ENCODE measurements around the gene DCUN1D4. TPM values are rescaled to one million over a fixed set of nuclear protein-coding genes. Genes with fewer than 3 reads are reported as not detected.
A peak's percentile ranks its signal among the peaks of the same experiment; 100 is the strongest.

Gene DCUN1D4
- total RNA-seq, 2 donors from 2014 or later, result 42.0 to 51.5 TPM

DNA sequence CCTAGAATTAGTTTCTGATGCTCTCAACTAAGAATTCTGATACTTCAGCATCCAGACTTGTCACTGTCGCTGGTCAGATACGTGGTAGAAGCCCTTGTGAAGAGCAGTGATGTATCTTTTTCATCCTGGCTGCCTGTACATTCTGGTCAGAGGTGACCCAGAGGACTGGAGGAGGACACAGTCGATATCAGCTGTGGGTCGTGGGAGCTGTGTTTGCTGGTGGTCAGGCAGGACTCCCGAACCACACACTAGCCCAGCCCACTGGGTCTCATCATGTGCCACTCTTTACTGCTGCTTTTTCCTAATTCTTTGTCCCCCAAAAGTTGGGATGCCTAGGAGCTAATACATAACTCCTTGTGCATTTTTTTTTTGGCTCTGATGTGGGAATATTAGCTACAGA is 6.5 kb downstream of the DCUN1D4 start:
- Histone ChIP-seq H3K9ac (ENCODE audit: extremely low read depth, low read length, poor library complexity, severe bottlenecking) (no peak overlapping the region), H3K27me3 (ENCODE audit: control insufficient read depth, insufficient read depth, low read length, poor library complexity, severe bottlenecking) (no peaks in the 10 kb centered on the region), H3K9me3 (ENCODE audit: control insufficient read depth, low read length) (no peaks in the 10 kb centered on the region), H3K27ac (ENCODE audit: low read depth, low read length) (no peak overlapping the region), H3K36me3 (ENCODE audit: control insufficient read depth, insufficient read depth, low read length) (peaks cover 10% of the 10 kb centered on the region), H3K4me1 (ENCODE audit: control insufficient read depth, insufficient read depth, low read length) (peaks cover 9% of the 10 kb centered on the region), H3K4me3 (ENCODE audit: low read length) (no peak overlapping the region)
- Mint-ChIP-seq H3K9me3 (no peaks in the 10 kb centered on the region), H3K27ac (peak overlapping the region; percentile 50), H3K4me1 (peaks cover 38% of the 10 kb centered on the region), H3K36me3 (ENCODE audit: low read depth) (no peaks in the 10 kb centered on the region), H3K4me3 (no peak overlapping the region), H3K27me3 (ENCODE audit: insufficient read depth) (no peaks in the 10 kb centered on the region)
- TF ChIP-seq, protein P1, sequence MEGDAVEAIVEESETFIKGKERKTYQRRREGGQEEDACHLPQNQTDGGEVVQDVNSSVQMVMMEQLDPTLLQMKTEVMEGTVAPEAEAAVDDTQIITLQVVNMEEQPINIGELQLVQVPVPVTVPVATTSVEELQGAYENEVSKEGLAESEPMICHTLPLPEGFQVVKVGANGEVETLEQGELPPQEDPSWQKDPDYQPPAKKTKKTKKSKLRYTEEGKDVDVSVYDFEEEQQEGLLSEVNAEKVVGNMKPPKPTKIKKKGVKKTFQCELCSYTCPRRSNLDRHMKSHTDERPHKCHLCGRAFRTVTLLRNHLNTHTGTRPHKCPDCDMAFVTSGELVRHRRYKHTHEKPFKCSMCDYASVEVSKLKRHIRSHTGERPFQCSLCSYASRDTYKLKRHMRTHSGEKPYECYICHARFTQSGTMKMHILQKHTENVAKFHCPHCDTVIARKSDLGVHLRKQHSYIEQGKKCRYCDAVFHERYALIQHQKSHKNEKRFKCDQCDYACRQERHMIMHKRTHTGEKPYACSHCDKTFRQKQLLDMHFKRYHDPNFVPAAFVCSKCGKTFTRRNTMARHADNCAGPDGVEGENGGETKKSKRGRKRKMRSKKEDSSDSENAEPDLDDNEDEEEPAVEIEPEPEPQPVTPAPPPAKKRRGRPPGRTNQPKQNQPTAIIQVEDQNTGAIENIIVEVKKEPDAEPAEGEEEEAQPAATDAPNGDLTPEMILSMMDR (conservative IDR thresholded peaks at IDR 0.05), result no peak
- DNase-seq, result no peak
- WGBS, 2 experiments (ENCODE audit: insufficient coverage in 1 of 2, insufficient read length in 1 of 2), result 92 to 100% methylated on average over 3 to 5 of the region's 5 CpGs

DNA sequence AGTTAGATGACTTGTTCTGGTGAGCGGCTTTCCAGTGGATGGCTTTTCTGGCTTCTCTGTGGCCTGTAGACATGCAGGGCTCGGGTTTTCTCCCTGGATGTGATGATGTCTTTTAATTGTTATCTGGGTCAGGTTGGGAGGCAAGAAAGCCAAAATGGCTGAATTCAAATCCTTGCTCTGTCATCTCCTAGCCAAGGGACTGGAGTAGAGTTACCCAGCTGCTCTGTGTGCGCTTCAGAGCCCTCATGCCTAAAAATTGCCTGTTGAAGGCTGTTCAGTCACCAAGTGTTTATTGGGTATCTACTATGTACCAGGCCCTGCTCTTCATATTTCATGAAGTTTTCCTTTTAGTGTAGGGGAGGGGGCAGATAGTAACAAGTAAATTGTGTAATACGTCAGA is 7.3 kb downstream of the DCUN1D4 start:
- Mint-ChIP-seq H3K4me1 (peaks cover 34% of the 10 kb centered on the region), H3K27ac (no peak overlapping the region), H3K4me3 (no peak overlapping the region), H3K36me3 (ENCODE audit: low read depth) (no peaks in the 10 kb centered on the region), H3K27me3 (ENCODE audit: insufficient read depth) (no peaks in the 10 kb centered on the region), H3K9me3 (no peaks in the 10 kb centered on the region)
- no peak overlapping the region for H3K4me3 ChIP-seq (ENCODE audit: low read length)
- H3K4me1 ChIP-seq (ENCODE audit: control insufficient read depth, insufficient read depth, low read length), result peaks cover 9% of the 10 kb centered on the region
- TF ChIP-seq, protein P1 (conservative IDR thresholded peaks at IDR 0.05), result no peak
- H3K27ac ChIP-seq (ENCODE audit: low read depth, low read length), result no peak overlapping the region
- H3K9me3 ChIP-seq (ENCODE audit: control insufficient read depth, low read length), result no peaks in the 10 kb centered on the region
- H3K9ac ChIP-seq (ENCODE audit: extremely low read depth, low read length, poor library complexity, severe bottlenecking), result no peak overlapping the region
- H3K36me3 ChIP-seq (ENCODE audit: control insufficient read depth, insufficient read depth, low read length), result peaks cover 10% of the 10 kb centered on the region
- no peaks in the 10 kb centered on the region for H3K27me3 ChIP-seq (ENCODE audit: control insufficient read depth, insufficient read depth, low read length, poor library complexity, severe bottlenecking)
- 92 to 100% methylated on average over 1 to 4 of the region's 4 CpGs for WGBS, 2 experiments (ENCODE audit: insufficient coverage in 1 of 2, insufficient read length in 1 of 2)
- DNase-seq, result no peak

DNA sequence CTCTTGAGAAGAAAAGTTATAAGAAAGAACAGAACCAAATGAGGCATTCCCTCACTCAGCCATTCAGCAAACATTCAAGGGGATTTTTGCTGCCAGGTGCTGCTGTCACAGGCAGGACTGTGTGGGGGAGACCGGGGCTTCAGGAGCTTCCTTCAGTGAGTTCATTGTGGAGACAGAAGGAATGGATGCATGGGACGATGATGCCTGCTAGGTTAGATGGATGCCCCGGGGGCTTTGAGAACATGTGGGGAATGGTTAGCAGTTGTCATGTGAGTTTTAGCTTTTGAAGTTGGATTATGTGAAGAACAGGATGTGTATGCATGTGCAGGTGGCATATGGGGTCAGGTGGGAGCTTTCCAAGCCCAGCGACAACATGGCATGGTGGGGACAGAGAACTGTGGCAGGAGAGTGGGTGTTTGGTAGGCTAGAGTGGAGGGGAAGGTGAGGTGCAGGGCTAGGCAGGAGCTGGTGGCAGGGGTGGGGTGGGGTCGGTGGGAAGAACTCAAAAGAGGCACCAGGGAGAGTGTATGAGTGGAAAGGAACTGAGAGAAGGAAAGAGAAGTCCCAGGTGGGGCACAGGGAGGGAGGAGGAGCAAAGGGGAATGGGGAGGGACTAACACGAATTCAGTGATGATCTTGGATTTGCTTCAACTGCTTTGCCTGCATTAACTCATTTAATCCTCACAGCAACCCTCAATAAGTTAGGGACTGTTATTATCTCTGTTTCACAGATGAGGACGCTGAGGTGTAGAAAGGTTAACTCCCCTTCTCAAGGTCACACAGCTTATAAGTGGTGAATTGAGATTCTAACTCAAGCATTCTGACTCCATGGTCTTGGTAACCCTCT is 8.4 kb downstream of the DCUN1D4 start:
- peak overlapping the region; percentile 40 for H3K27ac ChIP-seq (ENCODE audit: low read depth, low read length)
- no peak overlapping the region for H3K4me3 ChIP-seq (ENCODE audit: low read length)
- Mint-ChIP-seq H3K9me3 (no peaks in the 10 kb centered on the region), H3K27me3 (ENCODE audit: insufficient read depth) (no peaks in the 10 kb centered on the region), H3K4me3 (no peak overlapping the region), H3K4me1 (peaks cover 32% of the 10 kb centered on the region), H3K27ac (peak overlapping the region; percentile 17), H3K36me3 (ENCODE audit: low read depth) (no peaks in the 10 kb centered on the region)
- H3K9ac ChIP-seq (ENCODE audit: extremely low read depth, low read length, poor library complexity, severe bottlenecking), result no peak overlapping the region
- no peaks in the 10 kb centered on the region for H3K9me3 ChIP-seq (ENCODE audit: control insufficient read depth, low read length)
- DNase-seq, result no peak
- WGBS, 2 experiments (ENCODE audit: insufficient coverage in 1 of 2, insufficient read length in 1 of 2), result 75 to 77% methylated on average over 5 to 7 of the region's 7 CpGs
- peaks cover 10% of the 10 kb centered on the region for H3K36me3 ChIP-seq (ENCODE audit: control insufficient read depth, insufficient read depth, low read length)
- TF ChIP-seq, protein P1 (conservative IDR thresholded peaks at IDR 0.05), result no peak
- H3K27me3 ChIP-seq (ENCODE audit: control insufficient read depth, insufficient read depth, low read length, poor library complexity, severe bottlenecking), result no peaks in the 10 kb centered on the region
- H3K4me1 ChIP-seq (ENCODE audit: control insufficient read depth, insufficient read depth, low read length), result peaks cover 9% of the 10 kb centered on the region
